Peyer's patch (tissue), 4 donors: ENCODE measurements around the gene SORCS3. TPM values are rescaled to one million over a fixed set of nuclear protein-coding genes. Genes with fewer than 3 reads are reported as not detected.
A peak's percentile ranks its signal among the peaks of the same experiment; 100 is the strongest.

Experiments
- DNase-seq, 3 donors: peaks; one replicate each; pipeline ENCODE4 v3.0.0-alpha.2; 2017 to 2019
- H3K27ac ChIP-seq, 4 donors: fragments of 200-600 bp; sonication (generic); one replicate each; pipeline ENCODE4 v1.5.1; 2016 to 2019
- H3K27me3 ChIP-seq, 2 donors: fragments of 200-600 bp; sonication (generic); one replicate each; pipeline ENCODE4 v1.5.1; 2019
- H3K36me3 ChIP-seq, 3 donors: fragments of 200-600 bp; sonication (generic); one replicate each; pipeline ENCODE4 v1.5.1; 2016 to 2019
- H3K4me1 ChIP-seq, 4 donors: fragments of 200-600 bp; sonication (generic); one replicate each; pipeline ENCODE4 v1.5.1; 2016 to 2019
- H3K4me3 ChIP-seq, 4 donors: fragments of 200-600 bp; sonication (generic); 1 replicate in 3 of 4; 2 replicates in 1 of 4; pipeline ENCODE4 v1.5.1; 2016 to 2019; ENCODE audit warnings: mild to moderate bottlenecking in 1 of 4
- H3K9me3 ChIP-seq, 4 donors: fragments of 200-600 bp; sonication (generic); one replicate each; pipeline ENCODE4 v1.5.1; 2016 to 2019; ENCODE audit warnings: mild to moderate bottlenecking in 1 of 4
- CTCF ChIP-seq, 6 experiments: fragments of 450-650 bp in 4 of 6; fragments of 200-600 bp in 2 of 6; sonication (generic) in 1 of 6; IDR thresholded peaks; one replicate each; pipeline ENCODE4 v1.5.1; 2017 to 2019; ENCODE audit warnings: antibody characterized with exemption in 6 of 6, mild to moderate bottlenecking in 3 of 6, moderate library complexity in 1 of 6
- POLR2A ChIP-seq, 2 donors: fragments of 450-650 bp; IDR thresholded peaks; one replicate each; pipeline ENCODE4 v1.5.1; 2017; ENCODE audit warnings: antibody characterized with exemption in 2 of 2, mild to moderate bottlenecking in 2 of 2, moderate library complexity in 2 of 2
- total RNA-seq, 4 donors: library from RNA; depleted of rRNA; stranded (reverse); fragments of >200 nt; gene quantifications; one replicate each; pipeline ENCODE4 v1.1.0, GENCODE V29; 2016

Gene SORCS3
- total RNA-seq, 4 donors from 2014 or later: 0.27 to 0.66 TPM; not detected in 2

GRCh38 chr10:105025092-105025491 is 384.0 kb downstream of the SORCS3 start:
- TF ChIP-seq POLR2A (IDR thresholded peaks at IDR 0.05) (no peak), CTCF (IDR thresholded peaks at IDR 0.05) (no peak)
- H3K4me1 ChIP-seq: no peaks in the 10 kb centered on the region
- H3K4me3 ChIP-seq: no peak overlapping the region
- no peaks in the 10 kb centered on the region for H3K9me3 ChIP-seq
- H3K27ac ChIP-seq: no peak overlapping the region
- no peaks in the 10 kb centered on the region for H3K36me3 ChIP-seq
- no peaks in the 10 kb centered on the region for H3K27me3 ChIP-seq
- DNase-seq: no peak

- H3K27me3 ChIP-seq: no peaks in the 10 kb centered on the region
- H3K36me3 ChIP-seq: no peaks in the 10 kb centered on the region
- H3K4me1 ChIP-seq: no peaks in the 10 kb centered on the region
- H3K9me3 ChIP-seq: no peaks in the 10 kb centered on the region
- no peak for DNase-seq
- no peak overlapping the region for H3K4me3 ChIP-seq
- no peak for TF ChIP-seq POLR2A (IDR thresholded peaks at IDR 0.05)
- no peak for TF ChIP-seq CTCF (IDR thresholded peaks at IDR 0.05)
- no peak overlapping the region for H3K27ac ChIP-seq
These were observed 385.5 kb downstream of the SORCS3 start for GRCh38 chr10:105026566-105026965.

GRCh38 chr10:105029286-105029685 is 388.2 kb downstream of the SORCS3 start:
- no peaks in the 10 kb centered on the region for H3K4me1 ChIP-seq
- H3K4me3 ChIP-seq: no peak overlapping the region
- H3K9me3 ChIP-seq: no peaks in the 10 kb centered on the region
- H3K36me3 ChIP-seq: no peaks in the 10 kb centered on the region
- H3K27me3 ChIP-seq: no peaks in the 10 kb centered on the region
- H3K27ac ChIP-seq: no peak overlapping the region
- DNase-seq: no peak
- TF ChIP-seq POLR2A (IDR thresholded peaks at IDR 0.05): no peak
- TF ChIP-seq CTCF (IDR thresholded peaks at IDR 0.05): no peak

GRCh38 chr10:105037022-105037421 is 395.9 kb downstream of the SORCS3 start:
- DNase-seq: no peak
- H3K27me3 ChIP-seq: no peaks in the 10 kb centered on the region
- H3K9me3 ChIP-seq: no peaks in the 10 kb centered on the region
- H3K36me3 ChIP-seq: no peaks in the 10 kb centered on the region
- no peak overlapping the region for H3K4me3 ChIP-seq
- no peaks in the 10 kb centered on the region for H3K4me1 ChIP-seq
- TF ChIP-seq POLR2A (IDR thresholded peaks at IDR 0.05): no peak
- no peak for TF ChIP-seq CTCF (IDR thresholded peaks at IDR 0.05)
- no peak overlapping the region for H3K27ac ChIP-seq

GRCh38 chr10:105041956-105042355 is 400.9 kb downstream of the SORCS3 start:
- H3K4me1 ChIP-seq: peaks cover 0 to 8% (median 0%) of the 10 kb centered on the region in 4 donors
- peak in 1 of 3 donors; percentile 74 for DNase-seq
- H3K27ac ChIP-seq: no peak overlapping the region
- TF ChIP-seq POLR2A (IDR thresholded peaks at IDR 0.05) (no peak), CTCF (IDR thresholded peaks at IDR 0.05) (no peak)
- H3K4me3 ChIP-seq: no peak overlapping the region
- H3K36me3 ChIP-seq: no peaks in the 10 kb centered on the region
- H3K9me3 ChIP-seq: no peaks in the 10 kb centered on the region
- no peaks in the 10 kb centered on the region for H3K27me3 ChIP-seq
